Measurements from ENCODE around the gene BANP.

The BANP gene

DNA sequence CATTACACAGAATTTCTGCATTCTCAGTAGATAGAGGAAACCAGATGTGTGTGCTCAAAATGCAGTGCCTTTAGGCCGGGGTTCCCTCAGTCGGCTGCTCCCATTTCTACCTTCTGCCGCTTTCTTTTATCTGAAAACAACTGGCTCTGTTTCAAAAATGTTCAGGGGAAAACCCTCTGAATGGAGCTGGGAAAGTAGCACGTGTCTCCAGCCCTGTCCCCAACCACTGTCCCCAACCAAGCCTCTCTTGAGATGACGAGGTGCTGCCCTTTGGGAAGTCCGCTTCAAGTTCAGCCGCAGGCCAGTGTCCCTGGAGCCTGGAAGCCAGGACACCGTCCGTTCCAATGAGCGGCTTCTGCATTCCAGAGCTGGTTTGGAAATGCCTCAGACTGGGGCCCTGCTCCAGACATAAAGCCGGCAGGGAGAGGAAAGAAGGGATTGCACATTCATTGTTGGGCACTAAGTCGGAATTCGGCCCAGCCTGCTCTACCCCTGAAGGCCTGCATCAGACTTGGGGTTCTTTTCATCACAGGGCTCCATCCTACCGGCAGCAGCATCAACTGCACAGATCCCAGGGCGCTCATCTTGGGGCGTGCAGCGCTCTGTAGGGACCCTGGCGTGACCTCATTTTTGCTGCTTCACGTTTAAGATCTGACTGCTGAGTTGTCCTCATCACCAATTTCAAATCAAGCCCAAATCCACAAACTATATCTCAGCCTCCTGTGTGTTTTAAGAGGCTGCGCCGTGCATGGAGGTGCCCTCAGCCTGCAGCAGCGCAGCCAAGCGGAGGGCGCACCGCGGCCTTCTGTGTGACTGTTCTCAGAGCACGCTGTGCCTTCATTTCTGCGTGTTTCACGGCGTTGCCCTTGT lies 111.3 kb downstream of the BANP start:
- Histone ChIP-seq H3K9me3 (ENCODE audit: low read length) (no peaks in the 10 kb centered on the region), H2AFZ (ENCODE audit: low read length) (no peak overlapping the region), H3K79me2 (ENCODE audit: insufficient read depth, low read length) (no peaks in the 10 kb centered on the region), H4K20me1 (ENCODE audit: insufficient read depth, low read length) (no peaks in the 10 kb centered on the region), H3K9ac (ENCODE audit: low read length) (no peak overlapping the region), H3K4me3 (ENCODE audit: low read depth, low read length, poor library complexity, severe bottlenecking) (no peak overlapping the region), H3K4me2 (ENCODE audit: low read length) (no peak overlapping the region), H3F3A (ENCODE audit: insufficient read depth, low read length) (no peaks in the 10 kb centered on the region), H3K27me3 (ENCODE audit: insufficient read depth, low read length) (no peaks in the 10 kb centered on the region), H3K9me2 (ENCODE audit: low read depth, low read length) (no peaks in the 10 kb centered on the region), H3K27ac (ENCODE audit: low read depth, low read length, poor library complexity, severe bottlenecking) (peak overlapping the region; percentile 13), H3K4me1 (ENCODE audit: insufficient read depth, low read length, severe bottlenecking) (peaks cover 24% of the 10 kb centered on the region), H3K36me3 (ENCODE audit: insufficient read depth, low read length) (peaks cover 16% of the 10 kb centered on the region)
- TF ChIP-seq CTCF (IDR thresholded peaks at IDR 0.05; ENCODE audit: low read length) (no peak), EZH2 (IDR thresholded peaks at IDR 0.05; ENCODE audit: borderline replicate concordance, low read length) (no peak)

DNA sequence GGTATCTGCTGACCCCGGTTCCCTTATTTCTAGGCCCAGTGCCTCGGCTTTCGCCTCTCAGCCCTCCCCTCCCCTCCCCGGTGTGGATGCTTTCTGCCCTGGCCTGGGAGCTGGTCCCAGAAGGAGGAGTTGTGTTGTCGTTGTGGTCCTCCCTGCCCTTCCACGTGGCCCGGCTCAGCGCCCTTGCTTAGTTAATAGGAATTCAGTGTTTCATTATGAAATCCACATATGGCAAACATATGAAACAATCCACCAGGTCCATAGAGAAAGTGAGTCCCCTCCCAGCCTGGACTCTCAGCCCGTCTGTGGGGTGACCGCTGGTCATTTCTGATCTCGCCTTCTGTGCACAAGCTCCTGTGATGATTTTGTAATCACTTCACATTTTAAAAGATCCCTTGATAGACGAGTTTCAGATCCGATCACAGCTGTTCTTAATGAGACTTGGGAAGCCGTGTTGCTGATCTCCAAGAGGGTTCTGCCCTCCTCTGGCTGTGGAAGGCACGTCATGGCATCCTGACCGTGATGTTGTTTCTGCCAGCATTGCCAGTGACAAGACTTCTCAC lies 112.1 kb downstream of the BANP start:
- TF ChIP-seq EZH2 (IDR thresholded peaks at IDR 0.05; ENCODE audit: borderline replicate concordance, low read length): no peak
- TF ChIP-seq CTCF (IDR thresholded peaks at IDR 0.05; ENCODE audit: low read length): no peak
- no peak overlapping the region for H3K27ac ChIP-seq (ENCODE audit: low read depth, low read length, poor library complexity, severe bottlenecking)

DNA sequence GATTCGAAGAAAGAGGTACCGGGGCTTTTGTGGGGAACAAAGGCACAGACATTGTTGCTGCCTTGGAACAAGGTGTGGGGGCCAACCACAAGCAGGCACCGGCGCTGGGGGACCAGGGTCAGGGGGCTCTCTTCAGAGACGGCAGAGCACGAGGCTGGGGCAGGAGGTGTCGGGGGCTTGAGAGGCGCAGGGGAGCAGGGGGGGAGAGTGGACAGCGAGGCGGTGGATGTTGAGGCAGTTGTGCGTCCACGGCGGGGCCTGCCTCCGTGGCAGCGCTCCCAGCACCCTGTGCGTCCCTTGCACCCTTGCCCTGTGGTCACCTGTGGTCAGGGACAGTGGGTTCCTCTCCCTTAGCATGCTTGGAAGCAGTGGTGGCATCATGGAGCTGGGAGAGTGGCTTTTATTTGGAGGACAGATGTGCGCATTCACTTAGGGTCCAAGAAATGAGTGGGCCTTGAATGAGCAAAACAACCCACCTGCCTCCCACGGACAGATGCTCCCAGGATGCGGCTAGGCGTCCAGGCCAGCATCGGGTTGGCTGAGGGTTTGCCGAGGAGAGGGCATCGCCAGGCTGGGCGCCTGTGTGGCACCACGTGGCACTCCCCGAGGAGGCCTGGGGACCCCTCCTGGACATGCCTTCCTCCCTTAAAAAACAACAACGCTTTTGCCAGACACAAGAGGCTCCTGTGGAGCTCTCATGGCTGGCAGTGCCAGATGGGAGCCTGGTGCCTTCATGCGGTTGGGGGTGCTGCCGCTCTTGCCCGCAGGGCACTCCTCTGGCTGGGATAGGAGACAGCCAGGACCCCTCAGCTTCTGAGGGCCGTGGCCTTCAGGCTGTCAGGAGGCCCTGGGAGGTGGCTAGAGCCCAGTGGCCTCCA lies 113.0 kb downstream of the BANP start:
- Histone ChIP-seq H3K9ac (ENCODE audit: low read length) (no peak overlapping the region), H3K27ac (ENCODE audit: low read depth, low read length, poor library complexity, severe bottlenecking) (no peak overlapping the region), H3K9me3 (ENCODE audit: low read length) (no peaks in the 10 kb centered on the region), H3F3A (ENCODE audit: insufficient read depth, low read length) (no peaks in the 10 kb centered on the region), H3K9me2 (ENCODE audit: low read depth, low read length) (no peaks in the 10 kb centered on the region), H3K36me3 (ENCODE audit: insufficient read depth, low read length) (peaks cover 16% of the 10 kb centered on the region), H4K20me1 (ENCODE audit: insufficient read depth, low read length) (no peaks in the 10 kb centered on the region), H3K4me2 (ENCODE audit: low read length) (no peak overlapping the region), H2AFZ (ENCODE audit: low read length) (no peak overlapping the region), H3K4me1 (ENCODE audit: insufficient read depth, low read length, severe bottlenecking) (peaks cover 41% of the 10 kb centered on the region), H3K27me3 (ENCODE audit: insufficient read depth, low read length) (no peaks in the 10 kb centered on the region), H3K79me2 (ENCODE audit: insufficient read depth, low read length) (no peaks in the 10 kb centered on the region), H3K4me3 (ENCODE audit: low read depth, low read length, poor library complexity, severe bottlenecking) (no peak overlapping the region)
- TF ChIP-seq CTCF (IDR thresholded peaks at IDR 0.05; ENCODE audit: low read length): no peak
- TF ChIP-seq EZH2 (IDR thresholded peaks at IDR 0.05; ENCODE audit: borderline replicate concordance, low read length): no peak

More for the DNA sequence above, 112.1 kb downstream of the BANP start:
- Histone ChIP-seq H4K20me1 (ENCODE audit: insufficient read depth, low read length) (no peaks in the 10 kb centered on the region), H2AFZ (ENCODE audit: low read length) (no peak overlapping the region), H3K4me1 (ENCODE audit: insufficient read depth, low read length, severe bottlenecking) (peaks cover 31% of the 10 kb centered on the region), H3K36me3 (ENCODE audit: insufficient read depth, low read length) (peaks cover 16% of the 10 kb centered on the region), H3K9ac (ENCODE audit: low read length) (no peak overlapping the region), H3K4me3 (ENCODE audit: low read depth, low read length, poor library complexity, severe bottlenecking) (no peak overlapping the region), H3K4me2 (ENCODE audit: low read length) (no peak overlapping the region), H3F3A (ENCODE audit: insufficient read depth, low read length) (no peaks in the 10 kb centered on the region), H3K79me2 (ENCODE audit: insufficient read depth, low read length) (no peaks in the 10 kb centered on the region), H3K27me3 (ENCODE audit: insufficient read depth, low read length) (no peaks in the 10 kb centered on the region), H3K9me3 (ENCODE audit: low read length) (no peaks in the 10 kb centered on the region), H3K9me2 (ENCODE audit: low read depth, low read length) (no peaks in the 10 kb centered on the region)

Data from OCI-LY1 (cell line).